Measurements from ENCODE around the gene SYTL5.

The SYTL5 gene

GRCh38 chrX:38041237-38041636 is 34.9 kb downstream of the SYTL5 start:
- no peak for DNase-seq (ENCODE audit: low spot score)
- no peak overlapping the region for H3K27ac ChIP-seq
- ChIA-PET POLR2A (ENCODE audit: low non-redundant PET) (interaction anchor here (0.6 kb wide), 1 partner anchor 286 kb away, joined by 3 read pairs; the partner anchor contains the start of gene RPGR), CTCF (no interaction called here)
- TF ChIP-seq CTCF (conservative IDR thresholded peaks at IDR 0.05; ENCODE audit: low read depth) = no peak

- ChIA-PET CTCF (no interaction called here), POLR2A (ENCODE audit: low non-redundant PET) (no interaction called here)
- H3K27ac ChIP-seq = no peak overlapping the region
- no peak for DNase-seq (ENCODE audit: low spot score)
- no peak for TF ChIP-seq CTCF (conservative IDR thresholded peaks at IDR 0.05; ENCODE audit: low read depth)
These were observed 38.3 kb downstream of the SYTL5 start for GRCh38 chrX:38044701-38045100.

- TF ChIP-seq CTCF (conservative IDR thresholded peaks at IDR 0.05; ENCODE audit: low read depth) = no peak
- ChIA-PET CTCF (no interaction called here), POLR2A (ENCODE audit: low non-redundant PET) (no interaction called here)
These were observed 39.3 kb downstream of the SYTL5 start for GRCh38 chrX:38045538-38046096.

GRCh38 chrX:38048886-38049285 is 42.5 kb downstream of the SYTL5 start:
- POLR2A ChIA-PET (ENCODE audit: low non-redundant PET) = no interaction called here
- DNase-seq (ENCODE audit: low spot score) = no peak
- H3K27ac ChIP-seq = no peak overlapping the region
- no peak for TF ChIP-seq CTCF (conservative IDR thresholded peaks at IDR 0.05; ENCODE audit: low read depth)
- CTCF ChIA-PET = interaction anchor here (0.6 kb wide), 1 partner anchor 18 kb away, joined by 3 read pairs; no protein-coding TSS in a partner anchor

More at GRCh38 chrX:38045538-38046096, 39.3 kb downstream of the SYTL5 start:
- no peak for DNase-seq (ENCODE audit: low spot score)
- no peak overlapping the region for H3K27ac ChIP-seq

- no peak for TF ChIP-seq CTCF (conservative IDR thresholded peaks at IDR 0.05; ENCODE audit: low read depth)
- CTCF ChIA-PET = no interaction called here
These were observed 44.5 kb downstream of the SYTL5 start for GRCh38 chrX:38050806-38051205.

GRCh38 chrX:38052096-38052495 is 45.7 kb downstream of the SYTL5 start:
- ChIA-PET CTCF (interaction anchor here (0.8 kb wide), 1 partner anchor 115 kb away, joined by 3 read pairs; no protein-coding TSS in a partner anchor), POLR2A (ENCODE audit: low non-redundant PET) (no interaction called here)
- no peak overlapping the region for H3K27ac ChIP-seq
- TF ChIP-seq CTCF (conservative IDR thresholded peaks at IDR 0.05; ENCODE audit: low read depth) = no peak
- peak; percentile 37 for DNase-seq (ENCODE audit: low spot score)

More at GRCh38 chrX:38050806-38051205, 44.5 kb downstream of the SYTL5 start:
- POLR2A ChIA-PET (ENCODE audit: low non-redundant PET) = no interaction called here
- no peak overlapping the region for H3K27ac ChIP-seq
- no peak for DNase-seq (ENCODE audit: low spot score)
